GM19239 (cell line): Measurements from ENCODE around the gene HHIPL1.

Experiments used
- DNase-seq: peaks from one replicate; pipeline ENCODE4 v3.0.0; 2011; ENCODE audit warnings: low spot score; ENCODE audit not compliant: insufficient read length
- FAIRE-seq: peaks from 2 replicates; lab custom pipeline; 2011; peaks lifted over from hg19 to GRCh38; lab: Jason Lieb, UNC

HHIPL1 gene

DNA sequence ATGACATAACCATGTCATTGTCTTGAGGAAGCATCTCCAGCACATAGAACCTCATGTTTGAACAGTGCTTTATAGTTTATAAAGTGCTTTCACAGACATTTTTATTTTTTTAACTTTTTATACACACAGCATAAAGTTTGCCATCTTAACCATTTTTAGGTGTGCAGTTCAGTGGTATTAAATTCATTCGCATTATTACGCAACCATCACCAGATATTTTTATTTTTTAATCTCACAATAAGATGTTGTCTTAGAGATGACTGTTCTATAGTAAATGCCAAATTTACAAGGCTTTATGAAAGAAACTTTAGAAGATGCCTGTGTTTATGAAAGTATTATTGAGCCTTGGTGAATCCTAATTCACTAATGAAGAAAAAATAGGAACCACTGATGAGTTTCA is 59.1 kb downstream of the HHIPL1 start:
- no peak for FAIRE-seq
- DNase-seq: no peak

DNA sequence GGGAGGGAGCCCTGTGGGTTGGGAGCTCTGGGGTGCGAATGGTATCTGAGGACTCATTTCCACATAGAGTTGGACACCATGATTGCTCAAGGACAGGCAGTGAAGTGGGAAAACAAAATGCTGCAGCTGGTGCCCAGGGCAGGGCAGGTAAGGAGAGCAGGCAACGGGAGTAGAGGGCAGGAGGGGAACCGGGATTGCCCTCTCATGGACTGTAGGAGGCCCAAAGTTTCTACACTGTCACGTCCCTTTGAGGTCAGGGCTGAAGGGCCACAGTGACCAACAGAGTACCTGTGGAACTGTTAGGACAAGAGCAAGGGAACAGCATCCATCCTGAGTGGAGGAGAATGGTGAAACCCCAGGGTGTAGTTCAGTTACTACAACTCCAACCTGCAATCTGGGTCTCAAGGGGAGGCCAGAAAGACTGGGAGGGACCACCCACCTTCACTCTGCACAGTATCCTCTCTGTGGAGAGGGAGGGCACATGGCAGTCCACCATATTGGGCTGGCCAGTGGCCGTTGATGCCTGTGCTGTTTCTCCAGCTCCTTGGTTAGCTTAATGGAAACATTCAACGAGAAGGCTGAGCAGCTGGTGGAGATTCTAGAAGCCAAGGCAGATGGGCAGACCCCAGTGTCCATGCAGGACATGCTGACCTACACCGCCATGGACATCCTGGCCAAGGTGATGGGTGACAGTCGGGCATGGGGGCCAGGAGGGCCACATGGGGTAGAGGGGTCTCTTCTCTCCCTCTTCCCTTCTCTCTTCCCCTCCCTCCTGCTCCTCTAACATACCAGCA is 61.4 kb downstream of the HHIPL1 start:
- no peak for DNase-seq
- no peak for FAIRE-seq

DNA sequence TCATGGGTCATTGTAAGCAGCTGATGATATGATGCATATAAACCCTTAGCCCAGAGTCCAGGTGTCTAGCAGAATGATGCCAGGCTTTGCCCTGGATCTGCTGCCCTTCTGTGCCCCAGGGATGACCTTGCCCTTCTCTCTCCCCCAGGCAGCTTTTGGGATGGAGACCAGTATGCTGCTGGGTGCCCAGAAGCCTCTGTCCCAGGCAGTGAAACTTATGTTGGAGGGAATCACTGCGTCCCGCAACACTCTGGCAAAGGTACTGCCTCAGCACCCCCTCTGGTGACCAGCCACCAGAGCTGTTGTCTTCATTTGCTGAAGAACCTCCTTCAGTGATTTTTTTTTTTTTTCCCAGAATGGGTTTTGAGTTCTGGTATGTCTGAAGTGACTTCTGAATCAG is 62.5 kb downstream of the HHIPL1 start:
- DNase-seq: no peak
- no peak for FAIRE-seq

DNA sequence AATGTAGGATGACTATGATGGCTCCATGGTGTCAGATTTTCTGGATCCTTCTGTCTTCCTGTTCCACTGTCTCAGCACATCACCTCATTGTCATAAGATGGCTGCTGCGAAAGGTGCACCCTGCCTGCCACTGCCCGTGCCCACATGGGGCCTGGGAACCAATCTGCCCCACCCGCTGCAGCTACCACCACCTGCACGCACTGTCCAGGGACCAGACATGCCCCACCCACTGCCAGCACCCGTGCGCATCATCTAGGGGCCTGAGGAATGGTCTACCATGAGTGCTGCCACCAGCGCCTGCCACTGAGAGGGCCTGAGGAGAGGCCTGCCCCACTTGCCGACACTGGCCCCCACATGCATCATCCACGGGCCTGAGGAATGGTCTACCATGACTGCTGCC is 63.0 kb downstream of the HHIPL1 start:
- FAIRE-seq (no peak), DNase-seq (no peak)

DNA sequence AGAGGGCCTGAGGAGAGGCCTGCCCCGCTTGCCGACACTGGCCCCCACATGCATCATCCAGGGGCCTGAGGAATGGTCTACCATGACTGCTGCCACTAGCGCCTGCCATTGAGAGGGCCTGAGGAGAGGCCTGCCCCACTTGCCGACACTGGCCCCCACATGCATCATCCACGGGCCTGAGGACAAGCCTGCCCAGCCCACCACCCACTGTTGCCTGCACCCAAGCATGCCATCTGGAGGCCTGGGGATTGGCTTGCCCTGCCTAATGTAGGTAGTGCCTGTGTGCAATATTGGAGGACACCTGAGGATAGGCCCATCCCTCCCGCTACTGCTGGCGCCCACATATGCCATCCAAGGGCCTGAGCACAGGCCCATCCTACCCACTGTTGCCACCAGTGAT is 63.5 kb downstream of the HHIPL1 start:
- no peak for DNase-seq

DNA sequence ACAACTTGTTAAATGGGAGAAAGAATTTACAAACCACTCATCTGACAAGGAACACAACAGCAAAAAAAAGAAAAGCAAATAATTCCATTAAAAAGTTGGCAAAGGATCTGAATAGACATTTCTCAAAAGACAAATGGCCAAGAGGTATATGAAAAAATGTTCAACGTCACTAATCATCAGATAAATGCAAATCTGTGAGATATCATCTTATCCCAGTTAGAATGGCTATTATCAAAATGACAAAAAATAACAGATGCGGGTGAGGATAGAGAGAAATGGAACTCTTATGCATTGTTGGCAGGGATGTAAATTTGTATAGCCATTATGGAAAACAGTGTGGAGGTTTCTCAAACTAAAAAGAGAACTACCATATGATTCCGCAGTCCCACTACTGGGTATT is 69.0 kb downstream of the HHIPL1 start:
- FAIRE-seq: no peak
- no peak for DNase-seq

More for the DNA sequence above, 63.5 kb downstream of the HHIPL1 start:
- FAIRE-seq: no peak

DNA sequence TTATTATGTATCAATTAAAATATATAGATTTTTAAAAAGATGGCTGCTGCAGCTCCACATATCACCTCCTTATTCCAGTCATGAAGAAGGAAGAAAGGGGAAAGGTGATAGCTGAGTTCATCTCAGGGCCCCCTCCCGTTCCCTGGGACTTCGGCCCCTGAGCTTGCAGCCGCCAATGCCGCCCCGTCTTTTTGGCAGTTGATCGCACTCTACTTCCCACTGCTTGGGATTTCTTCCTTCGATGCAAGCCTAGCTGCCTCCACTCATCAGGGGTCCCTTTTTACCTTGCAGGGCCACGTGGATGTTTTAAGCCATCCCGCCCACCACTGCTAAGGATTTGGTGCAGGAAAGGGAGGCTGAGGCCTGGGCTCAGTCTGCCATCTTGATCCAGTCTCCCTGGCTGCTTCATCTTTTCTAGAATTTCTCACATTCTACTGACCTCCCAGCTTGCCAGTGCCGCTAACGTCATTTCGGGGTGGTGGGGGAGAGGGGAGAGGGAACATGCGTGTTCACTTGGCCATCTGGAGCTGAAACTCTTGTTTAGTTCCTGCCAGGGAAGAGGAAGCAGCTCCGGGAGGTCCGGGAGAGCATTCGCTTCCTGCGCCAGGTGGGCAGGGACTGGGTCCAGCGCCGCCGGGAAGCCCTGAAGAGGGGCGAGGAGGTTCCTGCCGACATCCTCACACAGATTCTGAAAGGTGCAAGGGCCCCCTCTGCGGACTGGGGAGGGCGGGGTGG is 70.5 kb downstream of the HHIPL1 start:
- DNase-seq (no peak), FAIRE-seq (no peak)

DNA sequence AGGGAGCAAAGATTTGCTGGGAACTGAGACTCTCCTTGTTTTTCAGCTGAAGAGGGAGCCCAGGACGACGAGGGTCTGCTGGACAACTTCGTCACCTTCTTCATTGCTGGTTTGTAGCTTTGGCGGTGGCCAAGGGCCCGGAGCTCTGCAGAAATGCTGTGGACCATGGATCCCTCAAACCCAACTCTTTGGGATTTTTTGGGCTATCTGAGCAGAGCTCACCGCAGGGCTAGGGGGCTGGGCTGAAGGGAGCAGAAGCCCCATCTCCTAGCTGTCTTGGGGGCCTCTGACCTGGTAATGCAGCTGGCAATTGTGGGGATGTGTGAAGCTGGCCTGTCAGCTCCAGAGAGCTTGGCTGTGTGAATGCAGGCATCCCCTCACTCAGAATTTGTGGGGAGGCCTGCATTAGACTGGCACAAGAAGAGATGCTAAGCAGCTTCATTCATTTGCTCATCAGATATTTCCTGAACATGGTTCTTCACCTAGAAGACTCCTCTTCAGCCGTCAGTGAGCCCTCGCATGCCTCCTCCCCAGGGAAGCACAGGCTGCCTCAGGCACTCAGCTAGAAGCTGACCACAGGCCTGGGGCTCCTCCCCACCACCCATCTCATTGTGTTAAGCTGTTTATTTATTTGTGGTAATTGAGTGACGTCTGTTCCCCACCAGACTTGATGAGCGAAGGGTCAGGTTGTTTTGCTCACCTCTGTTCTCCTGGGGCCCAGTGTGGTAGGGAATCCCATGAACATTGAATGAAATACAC is 71.3 kb downstream of the HHIPL1 start:
- FAIRE-seq: no peak

DNA sequence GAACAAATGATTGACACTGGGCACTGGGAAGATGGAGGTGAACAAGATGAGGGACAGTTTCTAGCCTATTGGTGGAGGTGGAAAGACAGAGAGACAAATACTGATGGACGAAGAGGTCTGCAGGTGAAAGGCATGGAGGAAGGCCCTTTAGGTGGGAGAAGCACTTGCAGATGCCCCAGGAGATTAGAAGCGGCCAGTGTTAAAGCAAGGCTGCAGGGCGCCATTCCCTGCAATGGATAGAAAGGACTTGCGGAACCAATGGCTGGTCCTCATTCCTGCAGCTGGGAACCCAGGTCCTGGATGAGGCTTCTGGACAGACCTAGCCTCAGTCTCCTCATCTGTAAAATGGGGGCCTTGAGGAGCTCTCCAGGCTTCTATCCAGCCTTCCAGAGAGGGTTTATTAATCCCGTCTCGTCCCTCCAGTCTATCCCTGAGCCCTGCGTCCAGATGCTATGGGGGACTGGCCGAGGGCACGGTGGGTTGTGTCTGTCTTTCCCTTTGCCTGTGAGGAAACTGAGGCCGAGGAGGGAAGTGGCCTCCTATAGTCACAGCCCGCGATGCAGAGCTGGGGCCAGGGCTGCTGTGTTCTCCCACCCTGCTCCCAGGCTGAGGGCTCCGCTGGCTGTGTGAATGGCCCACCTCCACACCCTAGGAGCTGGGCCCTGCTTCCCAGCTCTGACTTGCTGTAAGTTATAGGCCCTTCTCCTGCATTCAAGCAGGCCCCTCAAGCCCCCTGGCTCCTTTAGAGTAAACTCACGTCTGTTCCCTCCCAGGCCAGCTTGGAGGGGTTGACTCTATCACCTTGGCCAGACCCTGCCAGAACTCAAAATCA is 72.1 kb downstream of the HHIPL1 start:
- FAIRE-seq: no peak
- DNase-seq: no peak

More for the DNA sequence above, 71.3 kb downstream of the HHIPL1 start:
- no peak for DNase-seq

DNA sequence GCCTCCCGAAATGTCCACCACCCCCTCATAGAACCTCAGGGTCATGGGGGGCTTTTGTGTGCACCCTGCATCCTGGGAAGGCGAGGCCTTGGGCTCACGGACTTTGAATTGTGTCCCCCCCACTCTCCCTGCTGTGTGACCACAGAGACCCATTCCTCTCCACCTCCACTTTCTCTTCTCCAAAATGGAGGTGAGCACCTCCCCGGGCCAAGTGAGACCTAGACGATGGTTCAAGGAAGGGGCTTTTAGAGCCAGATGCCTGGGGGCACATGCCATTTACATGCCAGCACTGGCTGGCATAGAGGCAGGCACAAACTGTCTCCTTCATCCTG is 72.7 kb downstream of the HHIPL1 start:
- DNase-seq (no peak), FAIRE-seq (no peak)

DNA sequence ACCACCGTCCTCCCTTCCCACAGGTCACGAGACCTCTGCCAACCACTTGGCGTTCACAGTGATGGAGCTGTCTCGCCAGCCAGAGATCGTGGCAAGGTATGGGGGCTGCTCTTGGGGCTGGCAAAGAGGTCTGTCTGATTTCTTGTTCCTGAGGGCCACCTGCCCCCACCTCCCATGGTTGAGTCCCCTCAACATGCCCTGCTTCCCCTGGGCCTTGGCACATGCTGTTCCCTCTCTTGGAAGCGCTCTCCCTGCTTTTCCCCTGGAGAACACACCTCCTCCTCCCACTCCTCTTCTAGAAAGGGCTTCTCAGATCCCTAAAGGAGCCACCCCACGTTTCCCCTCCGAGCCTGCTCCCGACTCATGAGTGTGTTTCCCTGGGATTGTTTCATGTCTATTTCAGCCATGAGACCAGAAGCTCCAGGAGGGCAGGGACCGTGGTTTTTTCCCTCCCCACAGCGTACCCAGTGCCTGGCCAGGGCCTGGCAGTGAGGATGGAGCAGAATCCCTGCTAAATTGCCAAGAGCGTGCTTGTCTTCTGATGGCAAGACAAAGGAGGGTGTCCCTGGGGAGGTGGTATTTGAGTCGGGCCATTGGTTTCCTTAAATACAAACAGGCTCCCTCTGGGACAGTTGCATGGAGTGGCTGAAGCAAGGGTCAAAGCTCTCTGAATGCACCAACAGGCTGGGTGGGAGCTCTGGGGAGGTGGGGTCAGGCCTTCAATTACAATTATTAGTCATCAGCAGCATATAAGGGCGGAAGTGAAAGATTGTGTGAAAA is 73.3 kb downstream of the HHIPL1 start:
- DNase-seq (no peak), FAIRE-seq (peak; percentile 65)

DNA sequence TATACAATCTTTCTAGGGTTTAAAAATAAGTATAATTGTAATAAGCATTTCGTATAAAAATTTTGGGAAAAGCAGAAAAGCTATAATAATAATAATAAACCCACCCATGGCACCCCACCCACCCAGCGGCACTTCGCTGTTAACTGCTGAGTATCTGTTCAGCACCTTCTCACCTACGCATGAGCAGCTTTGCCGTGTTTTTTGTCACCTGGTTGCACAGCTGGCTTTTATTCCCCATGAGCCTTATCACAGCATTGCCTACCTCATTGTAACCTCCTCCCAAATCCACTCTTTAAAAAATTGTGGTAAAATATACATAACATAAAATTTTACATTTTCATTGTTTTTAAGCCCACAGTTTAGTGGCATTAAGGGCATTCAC is 73.9 kb downstream of the HHIPL1 start:
- FAIRE-seq: no peak

DNA sequence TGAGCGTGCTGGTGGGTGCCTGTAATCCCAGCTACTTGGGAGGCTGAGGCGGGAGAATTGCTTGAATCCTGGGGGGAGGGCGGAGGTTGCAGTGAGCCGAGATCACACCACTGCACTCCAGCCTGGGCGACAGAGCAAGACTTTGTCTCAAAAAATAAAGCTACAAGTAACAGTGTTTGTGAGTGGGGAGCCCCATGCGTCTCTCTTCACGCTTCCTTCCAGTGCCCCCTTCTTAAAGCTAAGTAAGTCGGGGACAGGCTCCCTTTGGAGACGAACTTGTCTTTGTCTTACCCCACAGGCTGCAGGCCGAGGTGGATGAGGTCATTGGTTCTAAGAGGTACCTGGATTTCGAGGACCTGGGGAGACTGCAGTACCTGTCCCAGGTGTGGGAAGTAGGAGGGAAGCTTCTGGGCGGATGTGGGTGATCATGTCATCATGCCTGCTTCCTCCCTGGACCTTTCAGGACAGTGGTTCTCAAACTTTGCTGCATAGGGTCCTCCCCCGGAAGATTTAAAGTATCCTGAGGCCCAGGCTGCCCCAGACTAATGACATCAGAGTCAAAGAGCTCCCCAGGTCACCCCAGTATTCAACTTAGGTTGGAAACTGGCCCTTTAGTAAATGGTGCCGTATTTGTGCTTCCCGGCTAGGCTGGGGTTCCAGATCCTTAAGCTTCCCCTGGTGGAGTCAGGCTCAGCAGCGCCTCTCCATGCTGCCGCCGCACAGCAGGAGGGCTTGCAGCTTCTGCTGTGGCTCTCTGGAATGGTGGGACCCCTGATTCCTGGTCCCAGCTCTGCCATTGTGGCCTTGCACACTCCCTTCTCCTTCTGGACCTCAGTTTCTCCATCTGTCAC is 76.2 kb downstream of the HHIPL1 start:
- DNase-seq (no peak), FAIRE-seq (no peak)

More for the DNA sequence above, 73.9 kb downstream of the HHIPL1 start:
- DNase-seq: no peak

DNA sequence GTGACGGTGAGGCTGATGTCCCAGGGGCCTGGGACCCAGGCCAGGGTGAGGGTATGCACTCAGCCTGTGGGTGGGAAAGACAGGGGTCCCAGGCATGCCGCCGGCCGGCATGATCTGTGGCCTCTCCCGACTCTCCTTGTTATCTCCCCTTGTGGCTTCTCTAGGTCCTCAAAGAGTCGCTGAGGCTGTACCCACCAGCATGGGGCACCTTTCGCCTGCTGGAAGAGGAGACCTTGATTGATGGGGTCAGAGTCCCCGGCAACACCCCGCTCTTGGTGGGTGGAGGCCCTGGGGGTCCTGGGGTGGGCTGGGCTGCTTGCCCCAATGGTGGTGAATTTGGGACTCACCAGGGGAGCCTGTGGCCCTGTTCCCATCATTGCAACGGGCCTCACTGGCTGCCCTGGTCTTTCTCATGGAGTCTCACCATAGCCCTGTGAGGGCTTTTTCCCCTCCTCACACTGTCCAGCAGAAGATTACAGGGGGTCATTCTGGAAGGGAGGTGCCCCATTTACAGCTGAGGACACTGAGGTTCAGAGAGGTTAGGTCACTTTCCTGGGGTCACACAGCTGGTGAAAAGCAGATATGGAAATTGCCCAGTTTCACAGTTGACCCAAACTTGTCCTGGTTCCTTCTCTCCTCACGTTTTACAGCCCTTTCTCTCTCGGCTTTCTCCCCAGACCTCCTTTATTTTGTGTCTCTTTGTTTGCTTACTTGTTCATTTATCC is 77.0 kb downstream of the HHIPL1 start:
- FAIRE-seq (no peak), DNase-seq (no peak)

DNA sequence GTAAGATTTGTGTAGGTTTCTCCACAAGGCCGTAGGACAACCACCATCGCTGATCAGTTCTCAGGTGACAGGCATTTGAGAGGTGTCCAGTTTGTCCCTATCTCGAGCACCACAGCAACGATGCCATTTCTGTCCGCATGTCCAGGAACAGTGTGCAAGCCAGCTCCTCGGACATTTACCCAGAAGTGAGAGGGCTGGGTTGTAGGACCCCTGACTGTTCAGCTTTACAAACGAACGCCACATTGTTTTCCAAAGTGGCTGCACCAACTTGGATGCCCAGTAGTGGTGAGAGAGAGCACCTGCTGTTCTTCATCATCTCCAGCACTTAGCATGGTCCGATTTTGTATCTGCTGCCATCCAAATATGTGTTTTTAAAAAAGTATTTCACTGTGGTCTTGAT is 77.8 kb downstream of the HHIPL1 start:
- DNase-seq (no peak), FAIRE-seq (no peak)

DNA sequence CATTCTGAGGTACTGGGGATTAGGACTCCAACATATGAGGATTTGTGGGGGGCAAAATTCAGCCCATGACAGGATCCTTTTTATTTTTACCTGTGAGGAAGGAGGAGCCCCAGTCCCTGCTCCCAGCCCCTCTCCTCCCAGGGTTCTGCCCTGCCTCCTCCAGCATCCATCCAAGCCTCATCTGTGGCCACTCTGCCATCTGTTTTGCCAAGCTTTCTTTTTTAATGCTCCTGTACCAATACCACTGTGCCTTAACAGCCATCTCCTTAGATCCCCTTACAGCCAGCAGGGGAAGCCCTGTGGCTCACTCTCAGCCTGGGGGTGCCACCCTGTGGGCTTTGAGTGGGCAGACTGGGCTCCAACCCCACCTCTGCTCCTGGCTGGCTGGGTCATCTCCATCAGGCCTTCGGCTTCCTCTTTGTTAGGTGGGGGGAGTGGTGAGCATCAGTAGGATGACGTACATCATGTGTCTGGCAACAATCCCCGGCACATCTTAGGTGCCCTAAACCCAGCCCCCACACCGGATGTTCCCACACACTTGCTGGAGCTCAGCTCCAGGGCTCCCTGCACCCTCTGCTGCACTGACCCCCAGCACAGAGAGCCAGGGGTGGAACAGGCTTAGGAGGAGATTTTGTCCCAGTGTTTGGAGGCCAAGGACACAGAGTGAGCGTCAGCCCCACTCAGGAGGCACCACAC is 79.4 kb downstream of the HHIPL1 start:
- no peak for FAIRE-seq
- no peak for DNase-seq

DNA sequence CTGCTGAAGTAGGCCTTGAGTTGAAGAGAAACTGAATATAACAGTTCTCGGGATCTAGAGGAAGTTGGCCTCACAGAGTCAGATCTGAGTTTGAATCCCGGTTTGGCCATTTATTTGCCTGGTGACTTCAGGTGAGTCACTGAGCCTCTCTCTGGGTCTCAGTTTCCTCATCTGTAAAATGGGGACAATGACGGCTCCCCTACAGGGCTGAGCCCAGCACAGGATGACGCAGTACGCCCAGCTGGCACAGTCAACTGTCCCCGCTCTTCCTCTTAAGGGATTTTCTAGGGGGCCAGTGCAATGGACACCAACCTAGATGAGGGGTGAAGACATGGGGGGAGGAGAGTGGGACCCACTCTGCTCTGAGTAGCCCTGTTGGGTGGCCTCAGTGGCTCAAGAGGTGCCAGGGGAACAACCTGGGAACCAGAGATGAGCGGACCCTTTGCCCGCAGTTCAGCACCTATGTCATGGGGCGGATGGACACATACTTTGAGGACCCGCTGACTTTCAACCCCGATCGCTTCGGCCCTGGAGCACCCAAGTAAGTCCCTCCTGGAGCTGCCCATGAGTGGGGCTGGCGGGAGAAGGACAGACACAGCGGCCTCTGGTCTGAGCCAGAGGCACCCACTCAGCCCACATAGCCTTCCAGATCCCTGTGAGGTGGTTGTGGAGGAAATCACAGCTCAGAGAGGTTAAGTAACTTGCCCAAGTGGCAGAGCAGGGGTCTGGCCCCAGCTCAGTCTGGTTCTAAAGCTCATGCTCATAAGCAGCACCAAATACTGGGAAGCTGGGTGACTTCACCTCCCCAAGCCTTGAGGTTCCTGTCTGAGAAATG is 80.2 kb downstream of the HHIPL1 start:
- FAIRE-seq (no peak), DNase-seq (no peak)
